DOHH2 (cell line): ENCODE results near the gene EIF2AK2.

Experiments used
- H3F3A ChIP-seq: fragments of 200-600 bp; sonication (generic), shearing (Covaris generic); 2 replicates; pipeline ENCODE4 v1.6.0; 2016; ENCODE audit warnings: antibody characterized with exemption, mild to moderate bottlenecking; ENCODE audit not compliant: control insufficient read depth, insufficient read depth
- H3K27ac ChIP-seq: fragments of 200-600 bp; sonication (generic); 2 replicates; pipeline ENCODE4 v1.5.1; 2014; ENCODE audit warnings: low read depth, mild to moderate bottlenecking, low read length, moderate library complexity
- H3K27me3 ChIP-seq: fragments of 200-600 bp; sonication (generic); 2 replicates; pipeline ENCODE4 v1.6.1; 2014; ENCODE audit warnings: mild to moderate bottlenecking, low read length, mixed read lengths; ENCODE audit not compliant: control insufficient read depth
- H3K36me3 ChIP-seq: fragments of 200-600 bp; sonication (generic); 2 replicates; pipeline ENCODE4 v1.6.1; 2014; ENCODE audit warnings: mild to moderate bottlenecking, low read length, moderate library complexity, mixed read lengths; ENCODE audit not compliant: control insufficient read depth
- H3K4me1 ChIP-seq: fragments of 200-600 bp; sonication (generic); 2 replicates; pipeline ENCODE4 v1.6.1; 2014; ENCODE audit warnings: mild to moderate bottlenecking, low read length, mixed read lengths; ENCODE audit not compliant: control insufficient read depth
- H3K4me2 ChIP-seq: fragments of 200-600 bp; sonication (generic); 2 replicates; pipeline ENCODE4 v1.6.0; 2014; ENCODE audit warnings: mild to moderate bottlenecking, low read length, moderate library complexity
- H3K4me3 ChIP-seq: fragments of 200-600 bp; sonication (generic); 2 replicates; pipeline ENCODE4 v1.5.1; 2014; ENCODE audit warnings: mild to moderate bottlenecking, low read length, mixed read lengths
- H3K79me2 ChIP-seq: fragments of 200-600 bp; sonication (generic); 2 replicates; pipeline ENCODE4 v1.6.1; 2014; ENCODE audit warnings: mild to moderate bottlenecking, low read length, mixed read lengths; ENCODE audit not compliant: control insufficient read depth
- H3K9me2 ChIP-seq: fragments of 200-600 bp; sonication (generic); replicated peaks from 2 replicates; pipeline ENCODE4 v1.6.1; 2014; ENCODE audit warnings: mild to moderate bottlenecking, low read length, mixed read lengths; ENCODE audit not compliant: control insufficient read depth
- H3K9me3 ChIP-seq: fragments of 200-600 bp; sonication (generic); 2 replicates; pipeline ENCODE4 v1.6.1; 2014; ENCODE audit warnings: antibody characterized with exemption, low read length, mixed read lengths; ENCODE audit not compliant: control insufficient read depth, insufficient read depth
- H4K20me1 ChIP-seq: fragments of 200-600 bp; sonication (generic); 2 replicates; pipeline ENCODE4 v1.6.0; 2014; ENCODE audit warnings: low read depth, mild to moderate bottlenecking, antibody characterized with exemption, low read length, moderate library complexity; ENCODE audit not compliant: control insufficient read depth, insufficient read depth
- CTCF ChIP-seq: fragments of 200-600 bp; sonication (generic); IDR thresholded peaks from one replicate; pipeline ENCODE4 v1.5.1; 2014; ENCODE audit warnings: antibody characterized with exemption, mild to moderate bottlenecking, low read depth, low read length; ENCODE audit not compliant: poor library complexity, severe bottlenecking
- EZH2phosphoT487 ChIP-seq: fragments of 200-600 bp; sonication (generic); IDR thresholded peaks from 2 replicates; pipeline ENCODE4 v1.6.1; 2017; ENCODE audit warnings: borderline replicate concordance, mild to moderate bottlenecking, antibody characterized with exemption, low read length, moderate library complexity, mixed read lengths

The EIF2AK2 gene

DNA sequence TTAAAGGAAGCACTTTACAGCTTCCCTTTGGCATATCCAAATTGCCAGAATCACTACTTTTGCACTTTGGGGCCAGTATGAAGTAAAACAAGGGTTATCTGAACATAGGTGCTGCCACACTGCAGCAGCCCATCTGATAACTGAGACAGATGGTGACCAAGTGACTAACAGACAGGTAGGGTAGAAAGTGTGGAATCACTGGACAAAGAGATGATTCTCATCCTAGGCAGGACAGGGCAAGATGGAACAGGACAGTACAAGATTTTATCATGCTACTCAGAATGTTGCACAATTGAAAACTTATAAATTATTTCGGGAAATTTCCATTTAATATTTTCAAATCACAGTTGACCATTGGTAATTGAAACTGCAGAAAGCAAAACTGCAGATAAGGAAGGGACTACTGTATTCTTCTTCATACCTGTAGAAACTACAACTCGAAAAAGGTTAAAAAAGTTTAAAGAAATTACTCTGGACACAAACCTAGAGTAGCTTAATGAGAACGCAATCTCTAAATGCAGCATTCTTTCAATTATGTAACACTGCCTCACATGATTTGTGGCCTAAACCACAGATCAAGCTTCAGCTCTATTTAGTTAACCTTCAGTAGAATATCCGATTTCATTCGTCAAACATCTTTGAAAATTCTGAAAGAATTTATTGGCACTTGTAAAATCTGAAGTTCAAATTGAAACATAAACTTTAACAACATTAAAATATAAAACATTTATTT is 104.0 kb downstream of the EIF2AK2 start:
- Histone ChIP-seq H3F3A (no peaks in the 10 kb centered on the region), H3K27ac (no peak overlapping the region), H3K4me1 (no peaks in the 10 kb centered on the region), H3K36me3 (peaks cover 38% of the 10 kb centered on the region), H3K79me2 (no peaks in the 10 kb centered on the region), H4K20me1 (no peaks in the 10 kb centered on the region), H3K4me2 (no peak overlapping the region), H3K9me3 (no peaks in the 10 kb centered on the region), H3K9me2 (no peaks in the 10 kb centered on the region), H3K27me3 (no peaks in the 10 kb centered on the region), H3K4me3 (no peak overlapping the region)
- TF ChIP-seq CTCF = no peak
- TF ChIP-seq EZH2phosphoT487 = no peak
